ENCODE data around the gene ZNF74. TPM values are rescaled to one million over a fixed set of nuclear protein-coding genes. Genes with fewer than 3 reads are reported as not detected.

ZNF74 gene
- polyA plus RNA-seq, 1 donor from 2014 or later: 75.6 TPM

DNA sequence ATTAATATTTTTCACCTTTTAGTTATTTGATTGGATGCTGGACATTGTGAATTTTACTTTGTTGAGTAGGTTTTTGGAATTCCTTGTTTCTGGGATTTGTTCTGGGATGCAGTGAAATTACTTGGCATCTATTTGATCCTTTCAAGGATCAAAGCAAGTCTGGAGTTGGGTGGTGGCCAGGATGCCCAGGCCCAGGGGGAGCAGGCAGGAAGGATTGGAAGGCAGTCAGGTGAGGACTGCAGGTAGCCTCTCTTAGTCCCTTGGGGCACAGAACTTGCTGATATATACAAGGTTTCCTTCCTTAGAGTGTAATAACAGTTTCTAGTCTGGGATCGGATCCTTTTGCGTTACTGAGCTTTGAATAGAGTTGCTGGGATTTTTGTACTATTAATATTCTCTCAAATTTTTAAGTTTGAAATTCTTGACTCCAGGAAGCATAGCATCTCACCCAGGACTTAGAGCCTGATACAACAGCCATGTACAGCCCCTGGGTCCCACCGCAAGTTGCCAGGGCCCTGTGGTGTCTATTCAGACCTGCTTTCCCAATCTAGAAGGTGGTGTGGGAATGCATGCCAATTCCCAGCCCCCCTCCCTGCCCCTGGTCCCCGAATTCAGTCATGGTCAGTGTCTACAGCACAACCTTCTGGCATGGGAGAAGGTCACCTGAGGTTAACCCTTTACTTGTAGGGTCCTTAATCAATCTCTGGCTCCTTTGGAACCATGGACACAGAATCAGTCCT lies 6.1 kb downstream of the ZNF74 start:
- no peak overlapping the region for H3K4me2 ChIP-seq (ENCODE audit: low read length)
- H3K79me2 ChIP-seq (replicated peaks; ENCODE audit: insufficient read depth, low read length): peaks cover 42% of the 10 kb centered on the region
- H3K9me2 ChIP-seq (ENCODE audit: insufficient read depth, low read length): no peaks in the 10 kb centered on the region
- H3F3A ChIP-seq (ENCODE audit: insufficient read depth, low read length, poor library complexity, severe bottlenecking): peaks cover 3% of the 10 kb centered on the region
- H4K20me1 ChIP-seq (ENCODE audit: insufficient read depth): peaks cover 4% of the 10 kb centered on the region
- no peaks in the 10 kb centered on the region for H3K36me3 ChIP-seq (ENCODE audit: insufficient read depth, low read length)
- H3K4me3 ChIP-seq (ENCODE audit: low read length): peak overlapping the region; percentile 43
- TF ChIP-seq TAF1 (IDR thresholded peaks at IDR 0.05; ENCODE audit: low read depth) (no peak), MXI1 (conservative IDR thresholded peaks at IDR 0.05; ENCODE audit: poor library complexity, severe bottlenecking) (no peak), POLR2AphosphoS5 (IDR thresholded peaks at IDR 0.05) (no peak), EP300 (conservative IDR thresholded peaks at IDR 0.05; ENCODE audit: poor library complexity, severe bottlenecking) (no peak), SMC3 (conservative IDR thresholded peaks at IDR 0.05; ENCODE audit: poor library complexity) (no peak), RAD21 (conservative IDR thresholded peaks at IDR 0.05) (no peak), EZH2 (IDR thresholded peaks at IDR 0.05; ENCODE audit: borderline replicate concordance, insufficient read depth, low read length, poor library complexity, severe bottlenecking) (no peak)
- TF ChIP-seq, protein P1, sequence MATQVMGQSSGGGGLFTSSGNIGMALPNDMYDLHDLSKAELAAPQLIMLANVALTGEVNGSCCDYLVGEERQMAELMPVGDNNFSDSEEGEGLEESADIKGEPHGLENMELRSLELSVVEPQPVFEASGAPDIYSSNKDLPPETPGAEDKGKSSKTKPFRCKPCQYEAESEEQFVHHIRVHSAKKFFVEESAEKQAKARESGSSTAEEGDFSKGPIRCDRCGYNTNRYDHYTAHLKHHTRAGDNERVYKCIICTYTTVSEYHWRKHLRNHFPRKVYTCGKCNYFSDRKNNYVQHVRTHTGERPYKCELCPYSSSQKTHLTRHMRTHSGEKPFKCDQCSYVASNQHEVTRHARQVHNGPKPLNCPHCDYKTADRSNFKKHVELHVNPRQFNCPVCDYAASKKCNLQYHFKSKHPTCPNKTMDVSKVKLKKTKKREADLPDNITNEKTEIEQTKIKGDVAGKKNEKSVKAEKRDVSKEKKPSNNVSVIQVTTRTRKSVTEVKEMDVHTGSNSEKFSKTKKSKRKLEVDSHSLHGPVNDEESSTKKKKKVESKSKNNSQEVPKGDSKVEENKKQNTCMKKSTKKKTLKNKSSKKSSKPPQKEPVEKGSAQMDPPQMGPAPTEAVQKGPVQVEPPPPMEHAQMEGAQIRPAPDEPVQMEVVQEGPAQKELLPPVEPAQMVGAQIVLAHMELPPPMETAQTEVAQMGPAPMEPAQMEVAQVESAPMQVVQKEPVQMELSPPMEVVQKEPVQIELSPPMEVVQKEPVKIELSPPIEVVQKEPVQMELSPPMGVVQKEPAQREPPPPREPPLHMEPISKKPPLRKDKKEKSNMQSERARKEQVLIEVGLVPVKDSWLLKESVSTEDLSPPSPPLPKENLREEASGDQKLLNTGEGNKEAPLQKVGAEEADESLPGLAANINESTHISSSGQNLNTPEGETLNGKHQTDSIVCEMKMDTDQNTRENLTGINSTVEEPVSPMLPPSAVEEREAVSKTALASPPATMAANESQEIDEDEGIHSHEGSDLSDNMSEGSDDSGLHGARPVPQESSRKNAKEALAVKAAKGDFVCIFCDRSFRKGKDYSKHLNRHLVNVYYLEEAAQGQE (IDR thresholded peaks at IDR 0.05; ENCODE audit: borderline replicate concordance): no peak
- TF ChIP-seq, protein P2, sequence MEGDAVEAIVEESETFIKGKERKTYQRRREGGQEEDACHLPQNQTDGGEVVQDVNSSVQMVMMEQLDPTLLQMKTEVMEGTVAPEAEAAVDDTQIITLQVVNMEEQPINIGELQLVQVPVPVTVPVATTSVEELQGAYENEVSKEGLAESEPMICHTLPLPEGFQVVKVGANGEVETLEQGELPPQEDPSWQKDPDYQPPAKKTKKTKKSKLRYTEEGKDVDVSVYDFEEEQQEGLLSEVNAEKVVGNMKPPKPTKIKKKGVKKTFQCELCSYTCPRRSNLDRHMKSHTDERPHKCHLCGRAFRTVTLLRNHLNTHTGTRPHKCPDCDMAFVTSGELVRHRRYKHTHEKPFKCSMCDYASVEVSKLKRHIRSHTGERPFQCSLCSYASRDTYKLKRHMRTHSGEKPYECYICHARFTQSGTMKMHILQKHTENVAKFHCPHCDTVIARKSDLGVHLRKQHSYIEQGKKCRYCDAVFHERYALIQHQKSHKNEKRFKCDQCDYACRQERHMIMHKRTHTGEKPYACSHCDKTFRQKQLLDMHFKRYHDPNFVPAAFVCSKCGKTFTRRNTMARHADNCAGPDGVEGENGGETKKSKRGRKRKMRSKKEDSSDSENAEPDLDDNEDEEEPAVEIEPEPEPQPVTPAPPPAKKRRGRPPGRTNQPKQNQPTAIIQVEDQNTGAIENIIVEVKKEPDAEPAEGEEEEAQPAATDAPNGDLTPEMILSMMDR (IDR thresholded peaks at IDR 0.05; ENCODE audit: poor library complexity, severe bottlenecking): no peak
- no peaks in the 10 kb centered on the region for H3K9me3 ChIP-seq (ENCODE audit: low read length)
- no peak overlapping the region for H3K27ac ChIP-seq (ENCODE audit: low read length)
- no peak overlapping the region for H3K9ac ChIP-seq (ENCODE audit: low read length)
- no peaks in the 10 kb centered on the region for H3K27me3 ChIP-seq (ENCODE audit: insufficient read depth, low read depth, low read length)
- H2AFZ ChIP-seq (ENCODE audit: low read depth, low read length): no peak overlapping the region

DNA sequence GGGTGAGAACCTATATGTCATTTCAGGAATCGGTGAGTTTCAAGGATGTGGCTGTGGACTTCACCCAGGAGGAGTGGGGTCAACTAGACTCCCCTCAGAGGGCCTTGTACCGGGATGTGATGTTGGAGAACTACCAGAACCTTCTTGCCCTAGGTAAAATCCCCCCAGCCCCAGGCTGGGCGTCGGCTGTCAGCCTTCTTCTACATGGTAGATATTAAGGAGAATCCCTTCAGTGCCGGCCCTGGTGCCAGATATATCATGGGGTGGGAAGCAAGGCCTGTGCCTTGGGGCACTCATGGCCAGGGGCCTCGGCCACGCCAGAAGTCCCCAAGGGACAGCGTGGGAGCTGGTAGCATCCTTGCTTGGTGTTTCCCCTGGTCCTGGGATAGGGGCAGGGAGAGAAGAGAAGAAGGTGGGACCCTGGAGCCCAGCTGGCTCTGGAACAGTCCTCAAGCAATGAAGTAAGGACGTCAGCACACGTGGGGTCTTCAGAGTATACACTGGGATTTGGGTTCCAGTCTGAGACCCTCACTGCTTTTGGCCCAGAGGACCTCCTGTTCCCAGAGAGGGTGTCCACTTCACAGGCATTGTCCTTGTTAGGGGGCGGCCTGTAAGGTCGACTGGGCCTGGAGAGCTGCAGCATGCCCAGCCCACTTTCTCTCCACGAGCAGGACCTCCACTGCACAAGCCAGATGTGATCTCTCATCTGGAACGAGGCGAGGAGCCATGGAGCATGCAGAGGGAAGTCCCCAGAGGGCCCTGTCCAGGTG lies 6.8 kb downstream of the ZNF74 start:
- no peaks in the 10 kb centered on the region for H3F3A ChIP-seq (ENCODE audit: insufficient read depth, low read length, poor library complexity, severe bottlenecking)
- no peaks in the 10 kb centered on the region for H3K9me3 ChIP-seq (ENCODE audit: low read length)
- no peak overlapping the region for H3K9ac ChIP-seq (ENCODE audit: low read length)
- no peaks in the 10 kb centered on the region for H3K27me3 ChIP-seq (ENCODE audit: insufficient read depth, low read depth, low read length)
- TF ChIP-seq MXI1 (conservative IDR thresholded peaks at IDR 0.05; ENCODE audit: poor library complexity, severe bottlenecking) (no peak), SMC3 (conservative IDR thresholded peaks at IDR 0.05; ENCODE audit: poor library complexity) (no peak), TAF1 (IDR thresholded peaks at IDR 0.05; ENCODE audit: low read depth) (no peak), EP300 (conservative IDR thresholded peaks at IDR 0.05; ENCODE audit: poor library complexity, severe bottlenecking) (no peak)
- TF ChIP-seq, protein P2 (IDR thresholded peaks at IDR 0.05; ENCODE audit: poor library complexity, severe bottlenecking): no peak
- H3K4me2 ChIP-seq (ENCODE audit: low read length): no peak overlapping the region
- H3K27ac ChIP-seq (ENCODE audit: low read length): no peak overlapping the region
- no peaks in the 10 kb centered on the region for H3K36me3 ChIP-seq (ENCODE audit: insufficient read depth, low read length)
- H3K4me3 ChIP-seq (ENCODE audit: low read length): no peak overlapping the region
- H3K79me2 ChIP-seq (replicated peaks; ENCODE audit: insufficient read depth, low read length): peaks cover 36% of the 10 kb centered on the region
- no peak overlapping the region for H2AFZ ChIP-seq (ENCODE audit: low read depth, low read length)
- H3K9me2 ChIP-seq (ENCODE audit: insufficient read depth, low read length): no peaks in the 10 kb centered on the region
- peaks cover 4% of the 10 kb centered on the region for H4K20me1 ChIP-seq (ENCODE audit: insufficient read depth)

Measured in neural cell (in vitro differentiated cells).